Thymus (tissue), 11 donors: ENCODE measurements around the gene SLC29A2. TPM values are rescaled to one million over a fixed set of nuclear protein-coding genes. Genes with fewer than 3 reads are reported as not detected.
A peak's percentile ranks its signal among the peaks of the same experiment; 100 is the strongest.
"Not testable (repeated sequence)": the region's sequence is repeated elsewhere in the genome, so short reads cannot be mapped to it uniquely, and the experiment has no call there.

Experiments used
- DNase-seq, 9 donors: peaks; one replicate each; pipeline ENCODE4 v3.0.0-alpha.2; 2013; ENCODE audit warnings: low spot score in 9 of 9, low read depth in 6 of 9, missing footprints in 1 of 9
- H3K27ac ChIP-seq, 2 donors: one replicate each; pipeline ENCODE4 v1.5.1; 2013; ENCODE audit warnings: control low read depth in 1 of 2, low read depth in 1 of 2, low read length in 1 of 2, mild to moderate bottlenecking in 1 of 2, moderate library complexity in 1 of 2
- H3K27me3 ChIP-seq, 2 donors: one replicate each; pipeline ENCODE4 v1.5.1; 2013; ENCODE audit warnings: low read length in 1 of 2; ENCODE audit not compliant: control insufficient read depth in 2 of 2, insufficient read depth in 1 of 2
- H3K36me3 ChIP-seq, 2 donors: one replicate each; pipeline ENCODE4 v1.5.1; 2013; ENCODE audit warnings: low read length in 1 of 2, mild to moderate bottlenecking in 1 of 2, moderate library complexity in 1 of 2; ENCODE audit not compliant: control insufficient read depth in 2 of 2, insufficient read depth in 2 of 2
- H3K4me1 ChIP-seq, 2 donors: one replicate each; pipeline ENCODE4 v1.5.1; 2013; ENCODE audit warnings: low read length in 2 of 2; ENCODE audit not compliant: control insufficient read depth in 2 of 2, insufficient read depth in 2 of 2
- H3K4me3 ChIP-seq, 2 donors: one replicate each; pipeline ENCODE4 v1.5.1; 2013; ENCODE audit warnings: low read length in 2 of 2, control low read depth in 1 of 2, mild to moderate bottlenecking in 1 of 2
- H3K9me3 ChIP-seq, 2 donors: one replicate each; pipeline ENCODE4 v1.5.1; 2013; ENCODE audit warnings: low read length in 1 of 2, mild to moderate bottlenecking in 1 of 2; ENCODE audit not compliant: control insufficient read depth in 2 of 2, insufficient read depth in 1 of 2
- WGBS: extraction: QIAGEN DNeasy Blood & Tissue Kit; methylation state at CpG from one replicate; pipeline ENCODE4 v1.1.7; 2013; 5-methylcytosine and 5-hydroxymethylcytosine counted together
- polyA plus RNA-seq: library from polyadenylated mRNA; stranded (reverse); fragments of 200-250 nt; gene quantifications from one replicate; pipeline ENCODE4 v1.2.3, GENCODE V29; 2013
- total RNA-seq: library from RNA; stranded (reverse); fragments of 120-200 nt; gene quantifications from one replicate; pipeline ENCODE4 v1.2.4, GENCODE V29; 2013
- donor health status: healthy.

Gene SLC29A2
- total and polyA plus RNA-seq, 2 donors: 1.6 to 14.2 TPM

DNA sequence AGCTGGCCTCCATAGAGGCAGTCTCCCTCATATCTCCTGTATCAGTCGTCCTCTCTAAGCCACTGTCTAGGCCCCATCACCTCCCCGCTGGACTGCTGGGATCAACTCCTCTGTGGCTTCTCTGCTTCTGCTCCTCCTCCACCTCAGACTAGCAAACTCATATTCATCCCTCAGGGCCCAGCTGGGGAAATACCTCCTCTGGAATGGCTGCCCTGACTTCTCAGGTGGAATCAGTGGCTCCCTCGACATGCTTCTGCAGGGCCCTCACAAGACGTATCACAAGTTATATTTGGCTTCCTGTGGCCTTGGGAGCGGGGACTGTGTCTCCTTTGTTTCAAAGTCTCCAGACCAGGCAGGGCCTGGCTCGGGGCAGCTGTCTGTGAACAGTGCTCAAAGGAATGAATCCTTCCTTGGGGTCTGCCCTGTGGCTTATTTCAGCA lies 10.0 kb downstream of the SLC29A2 start:
- Histone ChIP-seq H3K4me3 (no peak overlapping the region), H3K27ac (no peak overlapping the region), H3K27me3 (no peaks in the 10 kb centered on the region), H3K4me1 (no peaks in the 10 kb centered on the region), H3K36me3 (peaks cover 6 to 22% of the 10 kb centered on the region in 2 donors), H3K9me3 (peaks cover 0 to 3% of the 10 kb centered on the region in 2 donors)
- WGBS: 96% methylated on average over 6 of the region's 6 CpGs
- DNase-seq: no peak

- no peak for DNase-seq
- no peaks in the 10 kb centered on the region for H3K4me1 ChIP-seq
- no peak overlapping the region for H3K27ac ChIP-seq
- 98% methylated on average over 15 of the region's 15 CpGs for WGBS
- peaks cover 0 to 3% of the 10 kb centered on the region in 2 donors for H3K9me3 ChIP-seq
- H3K4me3 ChIP-seq: no peak overlapping the region
- H3K27me3 ChIP-seq: no peaks in the 10 kb centered on the region
- H3K36me3 ChIP-seq: peaks cover 6 to 22% of the 10 kb centered on the region in 2 donors
Observed at GRCh38 chr11:66360406-66361073, 11.0 kb downstream of the SLC29A2 start.

- 89% methylated on average over 3 of the region's 3 CpGs for WGBS
Observed at GRCh38 chr11:66359662-66360087, 11.9 kb downstream of the SLC29A2 start.

GRCh38 chr11:66350560-66351235 lies 20.9 kb downstream of the SLC29A2 start:
- not testable (repeated sequence) for H3K27me3 ChIP-seq, H3K36me3 ChIP-seq, H3K4me3 ChIP-seq, H3K9me3 ChIP-seq, DNase-seq, H3K27ac ChIP-seq
- 91% methylated on average over 8 of the region's 8 CpGs for WGBS
- H3K4me1 ChIP-seq: peaks cover 13 to 23% of the 10 kb centered on the region in 2 donors

More at GRCh38 chr11:66359662-66360087, 11.9 kb downstream of the SLC29A2 start:
- H3K36me3 ChIP-seq: peaks cover 6 to 22% of the 10 kb centered on the region in 2 donors
- DNase-seq: no peak
- H3K4me3 ChIP-seq: no peak overlapping the region
- peaks cover 0 to 3% of the 10 kb centered on the region in 2 donors for H3K9me3 ChIP-seq
- no peaks in the 10 kb centered on the region for H3K4me1 ChIP-seq
- no peak overlapping the region for H3K27ac ChIP-seq
- H3K27me3 ChIP-seq: no peaks in the 10 kb centered on the region

DNA sequence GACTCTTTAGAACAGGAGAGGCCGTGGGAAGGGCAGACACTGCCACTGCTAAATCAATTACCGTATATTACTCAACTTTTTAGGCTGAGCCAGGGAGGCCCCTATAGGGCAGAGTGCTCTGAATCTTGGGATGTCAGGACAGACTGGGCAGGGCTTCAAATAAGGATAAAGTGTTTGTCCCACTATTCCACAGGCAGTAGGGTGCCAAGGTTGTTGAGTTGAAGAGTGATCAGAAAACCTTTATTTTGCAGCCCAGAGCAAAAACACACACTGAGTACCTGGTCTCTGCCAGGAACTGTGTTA lies 22.5 kb downstream of the SLC29A2 start:
- Histone ChIP-seq H3K36me3 (peaks cover 3 to 4% of the 10 kb centered on the region in 2 donors), H3K27ac (no peak overlapping the region), H3K4me3 (no peak overlapping the region), H3K9me3 (peaks cover 0 to 2% of the 10 kb centered on the region in 2 donors), H3K27me3 (no peaks in the 10 kb centered on the region), H3K4me1 (peaks cover 20 to 35% of the 10 kb centered on the region in 2 donors)
- WGBS: 95% methylated on average over 2 of the region's 2 CpGs
- no peak for DNase-seq

DNA sequence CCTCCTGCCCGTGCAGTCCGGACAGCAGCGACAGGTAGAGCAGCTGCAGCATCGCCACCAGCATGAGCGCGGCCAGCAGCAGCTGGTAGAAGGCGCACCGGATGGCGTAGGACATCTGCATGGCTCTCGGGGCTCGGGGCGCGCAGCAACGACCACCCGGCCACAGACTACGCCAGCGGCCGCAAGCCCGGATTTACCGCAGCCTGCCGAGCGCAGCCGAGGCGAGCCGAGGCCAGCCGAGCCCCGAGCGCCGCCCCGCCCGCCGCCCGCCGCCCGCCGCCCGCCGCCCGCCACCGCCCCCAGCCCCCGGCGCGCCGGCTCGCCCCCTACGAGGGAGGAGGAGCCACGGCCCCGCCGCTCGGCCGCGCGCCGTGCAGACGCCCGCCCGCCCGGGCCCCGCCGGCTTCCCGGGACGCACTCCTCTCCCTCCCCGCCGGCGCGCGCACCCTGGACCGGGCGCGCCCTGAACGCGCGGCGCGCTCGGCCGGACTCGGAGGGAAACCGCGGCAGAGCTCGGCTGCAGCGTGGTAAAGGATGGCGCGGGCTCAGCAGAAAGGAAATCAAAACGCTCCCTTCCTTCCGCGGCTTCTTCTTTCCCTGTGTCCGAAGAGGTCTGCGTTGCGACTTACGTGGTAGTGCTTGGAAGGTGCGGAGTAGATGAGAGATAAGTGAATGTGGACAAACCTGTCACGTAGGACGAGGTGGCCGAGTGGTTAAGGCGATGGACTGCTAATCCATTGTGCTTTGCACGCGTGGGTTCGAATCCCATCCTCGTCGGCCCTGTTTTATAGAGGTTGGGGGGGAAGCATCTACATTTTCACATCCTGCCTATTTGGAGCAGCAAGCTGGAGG lies 23.9 kb downstream of the SLC29A2 start, which contains the start of gene B4GAT1:
Gene B4GAT1, minus strand, starts transcription at position 205 of the 852 bp plus-strand sequence. Its CDS starts 84 bp downstream, at position 121.
- peaks cover 28 to 37% of the 10 kb centered on the region in 2 donors for H3K4me1 ChIP-seq
- no peaks in the 10 kb centered on the region for H3K27me3 ChIP-seq
- H3K36me3 ChIP-seq: peaks cover 4 to 8% of the 10 kb centered on the region in 2 donors
- H3K9me3 ChIP-seq: peaks cover 0 to 2% of the 10 kb centered on the region in 2 donors
- under 1% methylated on average over 101 of the region's 101 CpGs for WGBS
- peak within 1 kb of the TSS; percentile 75 to 91 for H3K27ac ChIP-seq
- peak within 1 kb of the TSS; percentile 80 to 92 for H3K4me3 ChIP-seq
- peak in 6 of 9 donors; percentile 69 to 92 (median 78) for DNase-seq

DNA sequence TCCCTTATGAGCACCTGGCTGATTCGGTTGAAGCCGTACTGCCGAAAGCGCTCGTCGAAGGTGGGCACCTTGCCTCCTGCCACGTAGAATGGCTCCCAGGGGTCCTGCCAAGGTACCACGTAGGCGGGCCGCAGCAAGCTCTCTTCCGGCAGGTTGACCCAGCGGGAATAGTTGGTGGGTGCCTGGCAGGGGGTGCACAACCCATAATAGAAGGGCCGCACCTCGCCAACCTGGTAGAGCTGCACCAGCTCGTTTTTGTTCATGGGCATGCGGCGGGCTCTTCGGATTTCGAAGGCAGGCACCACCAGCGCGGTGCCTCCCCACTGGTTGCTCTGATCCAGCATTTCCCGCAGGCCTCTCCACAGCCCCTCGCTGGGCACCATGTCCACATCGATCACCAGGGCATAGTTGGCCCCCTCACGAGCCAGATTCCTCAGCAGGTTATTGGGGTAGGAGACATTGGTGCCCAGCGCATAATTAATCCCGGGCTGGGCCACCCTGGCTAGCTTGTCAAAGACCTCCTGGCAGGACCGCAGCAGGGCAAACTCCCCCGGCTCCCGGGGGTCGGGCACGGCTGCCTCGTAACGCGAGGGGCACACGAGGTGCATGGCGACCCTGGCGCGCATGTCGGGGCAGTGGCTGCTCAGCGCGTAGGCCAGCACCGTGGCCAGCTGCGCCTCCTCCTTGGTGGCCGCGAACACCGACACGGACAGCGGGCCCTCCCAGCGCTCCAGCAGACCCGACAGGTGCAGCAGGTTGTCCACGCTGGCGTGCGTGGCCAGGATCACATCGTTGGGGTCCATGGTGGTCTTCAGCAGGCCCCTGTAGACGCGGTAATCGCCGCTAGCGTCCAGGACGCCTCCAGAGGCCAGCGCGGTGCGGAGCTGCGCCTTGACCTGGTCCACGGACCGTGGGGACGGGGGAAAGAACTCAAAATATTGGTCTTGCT lies 24.8 kb downstream of the SLC29A2 start:
- Histone ChIP-seq H3K4me1 (peaks cover 28 to 37% of the 10 kb centered on the region in 2 donors), H3K27me3 (no peaks in the 10 kb centered on the region), H3K27ac (peak overlapping the region; percentile 58 to 91), H3K4me3 (peak overlapping the region; percentile 80 to 92), H3K36me3 (peaks cover 9 to 15% of the 10 kb centered on the region in 2 donors), H3K9me3 (peaks cover 0 to 2% of the 10 kb centered on the region in 2 donors)
- WGBS: 36% methylated on average over 68 of the region's 68 CpGs
- DNase-seq: no peak

- 24% methylated on average over 7 of the region's 7 CpGs for WGBS
- Histone ChIP-seq H3K27me3 (no peaks in the 10 kb centered on the region), H3K4me3 (peak overlapping the region; percentile 97 to 100), H3K36me3 (peaks cover 23 to 26% of the 10 kb centered on the region in 2 donors), H3K27ac (peak overlapping the region; percentile 80 to 88), H3K9me3 (peaks cover 0 to 2% of the 10 kb centered on the region in 2 donors), H3K4me1 (peaks cover 28 to 37% of the 10 kb centered on the region in 2 donors)
- no peak for DNase-seq
Observed at GRCh38 chr11:66345316-66345649, 26.3 kb downstream of the SLC29A2 start.
